ENCODE results near the gene AZU1.

- TF ChIP-seq POLR2AphosphoS5 (IDR thresholded peaks at IDR 0.05; ENCODE audit: borderline replicate concordance, low read depth, low read length) (no peak; the same call in 1 of the 2 replicates), EZH2 (IDR thresholded peaks at IDR 0.05) (no peak)
These were observed 29.9 kb upstream of the AZU1 start for GRCh38 chr19:797528-798414.

Data from SK-N-MC (cell line).